Activated T-helper 2 cell treated with anti-CD3 and anti-CD28 coated beads, Interferon-gamma antibody, Interleukin-2, Interleukin-4, amounts not matched to agents 10 μg/mL and 5 μg/mL and 100 μg/mL, durations not matched to agents 14 hours and 24 hours and 36 hours (primary cell): ENCODE results near the gene DGKI. TPM values are rescaled to one million over a fixed set of nuclear protein-coding genes. Genes with fewer than 3 reads are reported as not detected.

Experiments
- DNase-seq: peaks from one replicate; pipeline ENCODE4 v3.0.0; 2021; ENCODE audit warnings: low spot score
- H3K27ac Mint-ChIP-seq: one replicate; pipeline ENCODE4 v1.8.0; 2021; ENCODE audit warnings: mixed read lengths
- H3K27me3 Mint-ChIP-seq: one replicate; pipeline ENCODE4 v1.8.0; 2021; ENCODE audit warnings: low read depth, mixed read lengths
- H3K36me3 Mint-ChIP-seq: one replicate; pipeline ENCODE4 v1.8.0; 2021; ENCODE audit warnings: low read depth, mixed read lengths
- H3K4me1 Mint-ChIP-seq: one replicate; pipeline ENCODE4 v1.8.0; 2021; ENCODE audit warnings: low read depth, mixed read lengths
- H3K4me3 Mint-ChIP-seq: one replicate; pipeline ENCODE4 v1.8.0; 2021; ENCODE audit warnings: low read depth, mild to moderate bottlenecking, moderate library complexity, mixed read lengths
- H3K9me3 Mint-ChIP-seq: one replicate; pipeline ENCODE4 v1.8.0; 2021; ENCODE audit warnings: mixed read lengths
- intact Hi-C: fragments of 100-400 bp; cut with micrococcal nuclease; formaldehyde crosslinking; loops from one replicate; pipeline ENCODE4 v1.15.1; 2023
- total RNA-seq: library from RNA; stranded (reverse); gene quantifications from 2 replicates; pipeline ENCODE4 v1.2.3, GENCODE V29; 2022

The DGKI gene
- total RNA-seq, 1 donor from 2014 or later, result 3.9 TPM

- intact Hi-C loops, result no loop called here
- Mint-ChIP-seq H3K27me3 (no peaks in the 10 kb centered on the region), H3K36me3 (no peaks in the 10 kb centered on the region), H3K9me3 (peaks cover 5% of the 10 kb centered on the region), H3K4me3 (no peak overlapping the region), H3K27ac (no peak overlapping the region), H3K4me1 (no peaks in the 10 kb centered on the region)
- no peak for DNase-seq
Observed at GRCh38 chr7:137519181-137519691, 327.5 kb downstream of the DGKI start.

GRCh38 chr7:137513091-137513490 is 333.7 kb downstream of the DGKI start:
- H3K4me1 Mint-ChIP-seq, result no peaks in the 10 kb centered on the region
- no peaks in the 10 kb centered on the region for H3K27me3 Mint-ChIP-seq
- H3K4me3 Mint-ChIP-seq, result no peak overlapping the region
- peaks cover 5% of the 10 kb centered on the region for H3K9me3 Mint-ChIP-seq
- intact Hi-C loops, result no loop called here
- no peak overlapping the region for H3K27ac Mint-ChIP-seq
- H3K36me3 Mint-ChIP-seq, result no peaks in the 10 kb centered on the region
- no peak for DNase-seq

GRCh38 chr7:137507096-137507495 is 339.7 kb downstream of the DGKI start:
- no peaks in the 10 kb centered on the region for H3K9me3 Mint-ChIP-seq
- no peak overlapping the region for H3K27ac Mint-ChIP-seq
- no peaks in the 10 kb centered on the region for H3K4me1 Mint-ChIP-seq
- no peaks in the 10 kb centered on the region for H3K27me3 Mint-ChIP-seq
- intact Hi-C loops, result no loop called here
- H3K4me3 Mint-ChIP-seq, result no peak overlapping the region
- no peak for DNase-seq
- no peaks in the 10 kb centered on the region for H3K36me3 Mint-ChIP-seq

GRCh38 chr7:137506031-137506430 is 340.7 kb downstream of the DGKI start:
- no peaks in the 10 kb centered on the region for H3K27me3 Mint-ChIP-seq
- no peaks in the 10 kb centered on the region for H3K4me1 Mint-ChIP-seq
- no peak overlapping the region for H3K27ac Mint-ChIP-seq
- H3K9me3 Mint-ChIP-seq, result no peaks in the 10 kb centered on the region
- H3K36me3 Mint-ChIP-seq, result no peaks in the 10 kb centered on the region
- intact Hi-C loops, result no loop called here
- no peak for DNase-seq
- H3K4me3 Mint-ChIP-seq, result no peak overlapping the region

- H3K27me3 Mint-ChIP-seq, result no peaks in the 10 kb centered on the region
- intact Hi-C loops, result no loop called here
- no peak overlapping the region for H3K27ac Mint-ChIP-seq
- H3K4me3 Mint-ChIP-seq, result no peak overlapping the region
- no peaks in the 10 kb centered on the region for H3K9me3 Mint-ChIP-seq
- DNase-seq, result no peak
- H3K36me3 Mint-ChIP-seq, result no peaks in the 10 kb centered on the region
- no peaks in the 10 kb centered on the region for H3K4me1 Mint-ChIP-seq
Observed at GRCh38 chr7:137501562-137501961, 345.2 kb downstream of the DGKI start.

- DNase-seq, result no peak
- no peaks in the 10 kb centered on the region for H3K27me3 Mint-ChIP-seq
- H3K27ac Mint-ChIP-seq, result no peak overlapping the region
- no peak overlapping the region for H3K4me3 Mint-ChIP-seq
- intact Hi-C loops, result no loop called here
- peaks cover 6% of the 10 kb centered on the region for H3K9me3 Mint-ChIP-seq
- no peaks in the 10 kb centered on the region for H3K4me1 Mint-ChIP-seq
- H3K36me3 Mint-ChIP-seq, result no peaks in the 10 kb centered on the region
Observed at GRCh38 chr7:137492889-137493288, 353.9 kb downstream of the DGKI start.

GRCh38 chr7:137489880-137490279 is 356.9 kb downstream of the DGKI start:
- Mint-ChIP-seq H3K27me3 (no peaks in the 10 kb centered on the region), H3K4me3 (no peak overlapping the region), H3K27ac (no peak overlapping the region), H3K9me3 (peaks cover 3% of the 10 kb centered on the region), H3K4me1 (no peaks in the 10 kb centered on the region), H3K36me3 (no peaks in the 10 kb centered on the region)
- intact Hi-C loops, result no loop called here
- no peak for DNase-seq

GRCh38 chr7:137488038-137488437 is 358.7 kb downstream of the DGKI start:
- Mint-ChIP-seq H3K27ac (no peak overlapping the region), H3K4me3 (no peak overlapping the region), H3K9me3 (no peaks in the 10 kb centered on the region), H3K27me3 (no peaks in the 10 kb centered on the region), H3K4me1 (no peaks in the 10 kb centered on the region), H3K36me3 (no peaks in the 10 kb centered on the region)
- intact Hi-C loops, result no loop called here
- no peak for DNase-seq

- no peak overlapping the region for H3K27ac Mint-ChIP-seq
- intact Hi-C loops, result no loop called here
- H3K27me3 Mint-ChIP-seq, result no peaks in the 10 kb centered on the region
- no peak for DNase-seq
- no peaks in the 10 kb centered on the region for H3K4me1 Mint-ChIP-seq
- no peaks in the 10 kb centered on the region for H3K36me3 Mint-ChIP-seq
- no peak overlapping the region for H3K4me3 Mint-ChIP-seq
- H3K9me3 Mint-ChIP-seq, result no peaks in the 10 kb centered on the region
Observed at GRCh38 chr7:137485818-137486217, 361.0 kb downstream of the DGKI start.

- no peaks in the 10 kb centered on the region for H3K4me1 Mint-ChIP-seq
- no peak overlapping the region for H3K4me3 Mint-ChIP-seq
- H3K27me3 Mint-ChIP-seq, result no peaks in the 10 kb centered on the region
- intact Hi-C loops, result no loop called here
- H3K36me3 Mint-ChIP-seq, result no peaks in the 10 kb centered on the region
- no peak for DNase-seq
- no peaks in the 10 kb centered on the region for H3K9me3 Mint-ChIP-seq
- no peak overlapping the region for H3K27ac Mint-ChIP-seq
Observed at GRCh38 chr7:137484326-137484725, 362.4 kb downstream of the DGKI start.

GRCh38 chr7:137482466-137482865 is 364.3 kb downstream of the DGKI start:
- Mint-ChIP-seq H3K27me3 (no peaks in the 10 kb centered on the region), H3K4me3 (no peak overlapping the region), H3K27ac (no peak overlapping the region), H3K9me3 (no peaks in the 10 kb centered on the region), H3K36me3 (no peaks in the 10 kb centered on the region), H3K4me1 (no peaks in the 10 kb centered on the region)
- intact Hi-C loops, result no loop called here
- no peak for DNase-seq

- DNase-seq, result no peak
- Mint-ChIP-seq H3K4me1 (no peaks in the 10 kb centered on the region), H3K27ac (no peak overlapping the region), H3K9me3 (no peaks in the 10 kb centered on the region), H3K4me3 (no peak overlapping the region), H3K36me3 (no peaks in the 10 kb centered on the region), H3K27me3 (no peaks in the 10 kb centered on the region)
- intact Hi-C loops, result no loop called here
Observed at GRCh38 chr7:137480824-137481365, 365.9 kb downstream of the DGKI start.

- H3K9me3 Mint-ChIP-seq, result no peaks in the 10 kb centered on the region
- no peaks in the 10 kb centered on the region for H3K36me3 Mint-ChIP-seq
- H3K27ac Mint-ChIP-seq, result no peak overlapping the region
- H3K4me3 Mint-ChIP-seq, result no peak overlapping the region
- no peaks in the 10 kb centered on the region for H3K4me1 Mint-ChIP-seq
- no peak for DNase-seq
- H3K27me3 Mint-ChIP-seq, result no peaks in the 10 kb centered on the region
- intact Hi-C loops, result no loop called here
Observed at GRCh38 chr7:137480401-137480800, 366.4 kb downstream of the DGKI start.

GRCh38 chr7:137476937-137477336 is 369.8 kb downstream of the DGKI start:
- H3K27me3 Mint-ChIP-seq, result no peaks in the 10 kb centered on the region

More at GRCh38 chr7:137476937-137477336, 369.8 kb downstream of the DGKI start:
- Mint-ChIP-seq H3K36me3 (no peaks in the 10 kb centered on the region), H3K9me3 (no peaks in the 10 kb centered on the region), H3K27ac (no peak overlapping the region), H3K4me3 (no peak overlapping the region), H3K4me1 (no peaks in the 10 kb centered on the region)
- DNase-seq, result no peak
- intact Hi-C loops, result no loop called here
